Right forelimb (tissue), 1 donor: ENCODE results near the gene ANAPC7.
"Not testable (repeated sequence)": the region's sequence is repeated elsewhere in the genome, so short reads cannot be mapped to it uniquely, and the experiment has no call there.

Source experiments
- DNase-seq: peaks from one replicate; pipeline ENCODE4 v3.0.0-alpha.2; 2018

The ANAPC7 gene, protein sequence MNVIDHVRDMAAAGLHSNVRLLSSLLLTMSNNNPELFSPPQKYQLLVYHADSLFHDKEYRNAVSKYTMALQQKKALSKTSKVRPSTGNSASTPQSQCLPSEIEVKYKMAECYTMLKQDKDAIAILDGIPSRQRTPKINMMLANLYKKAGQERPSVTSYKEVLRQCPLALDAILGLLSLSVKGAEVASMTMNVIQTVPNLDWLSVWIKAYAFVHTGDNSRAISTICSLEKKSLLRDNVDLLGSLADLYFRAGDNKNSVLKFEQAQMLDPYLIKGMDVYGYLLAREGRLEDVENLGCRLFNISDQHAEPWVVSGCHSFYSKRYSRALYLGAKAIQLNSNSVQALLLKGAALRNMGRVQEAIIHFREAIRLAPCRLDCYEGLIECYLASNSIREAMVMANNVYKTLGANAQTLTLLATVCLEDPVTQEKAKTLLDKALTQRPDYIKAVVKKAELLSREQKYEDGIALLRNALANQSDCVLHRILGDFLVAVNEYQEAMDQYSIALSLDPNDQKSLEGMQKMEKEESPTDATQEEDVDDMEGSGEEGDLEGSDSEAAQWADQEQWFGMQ

DNA sequence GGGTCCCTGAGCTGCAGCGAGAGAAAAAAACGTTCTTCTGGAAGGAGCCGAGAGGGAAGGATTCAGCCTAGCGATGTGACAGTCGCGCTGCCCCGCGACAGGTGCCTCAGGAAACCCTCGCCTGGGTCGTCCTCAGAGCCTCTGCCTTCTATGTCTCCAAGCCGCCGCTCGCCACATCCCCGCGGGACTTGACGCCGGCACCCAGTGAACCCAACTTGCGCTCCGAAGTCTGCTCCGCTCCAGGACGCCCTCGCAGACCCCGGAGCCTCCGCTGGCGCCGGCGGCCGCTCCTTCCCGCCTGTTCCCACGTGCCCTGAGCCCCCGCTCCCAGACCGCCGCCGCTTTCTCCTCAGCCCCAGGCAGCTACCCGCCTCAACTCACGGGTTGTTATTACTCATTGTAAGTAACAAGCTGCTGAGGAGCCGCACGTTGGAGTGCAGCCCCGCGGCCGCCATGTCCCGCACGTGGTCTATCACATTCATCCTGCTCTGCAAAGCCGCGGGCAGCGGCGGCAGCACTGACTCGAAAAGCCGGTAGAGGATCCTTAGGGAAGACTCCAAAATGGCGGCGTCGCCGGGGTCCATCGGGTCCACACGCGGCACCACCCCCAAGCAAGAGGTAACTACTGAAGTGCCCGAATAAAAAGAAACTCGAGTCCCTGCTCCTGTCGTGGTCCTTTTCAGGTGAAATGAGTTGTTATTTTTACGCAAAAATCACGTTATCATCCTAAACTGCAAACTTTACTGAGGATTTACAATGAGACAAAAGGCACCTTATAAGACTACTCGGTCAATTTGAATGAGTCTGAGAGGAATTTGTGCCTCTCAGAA, at the start of gene ANAPC7:
Gene ANAPC7, minus strand, starts transcription at position 563 of the 830 bp plus-strand sequence. Its CDS starts 81 bp downstream, at position 482.
- DNase-seq: peak; percentile 92

DNA sequence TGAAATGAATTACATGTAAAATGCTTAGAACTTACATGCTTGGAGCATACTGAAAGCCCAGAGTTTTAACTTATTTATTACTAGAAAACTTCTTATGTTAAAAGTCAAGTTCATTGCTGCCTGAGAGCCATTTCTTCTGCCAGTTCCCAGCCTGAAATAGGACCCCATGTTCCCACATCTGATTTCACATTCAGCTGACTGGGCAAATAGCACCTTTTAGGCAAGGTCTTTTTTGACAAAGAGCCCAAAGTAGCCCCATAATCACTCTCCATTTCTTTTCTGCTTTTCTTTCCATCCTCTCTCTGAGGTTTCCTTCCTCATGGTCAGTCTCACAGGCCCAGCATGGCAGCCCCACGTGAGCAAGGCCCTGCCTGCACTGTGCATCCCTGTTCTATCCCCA, 47.8 kb upstream of the ANAPC7 start:
- DNase-seq: no peak

DNA sequence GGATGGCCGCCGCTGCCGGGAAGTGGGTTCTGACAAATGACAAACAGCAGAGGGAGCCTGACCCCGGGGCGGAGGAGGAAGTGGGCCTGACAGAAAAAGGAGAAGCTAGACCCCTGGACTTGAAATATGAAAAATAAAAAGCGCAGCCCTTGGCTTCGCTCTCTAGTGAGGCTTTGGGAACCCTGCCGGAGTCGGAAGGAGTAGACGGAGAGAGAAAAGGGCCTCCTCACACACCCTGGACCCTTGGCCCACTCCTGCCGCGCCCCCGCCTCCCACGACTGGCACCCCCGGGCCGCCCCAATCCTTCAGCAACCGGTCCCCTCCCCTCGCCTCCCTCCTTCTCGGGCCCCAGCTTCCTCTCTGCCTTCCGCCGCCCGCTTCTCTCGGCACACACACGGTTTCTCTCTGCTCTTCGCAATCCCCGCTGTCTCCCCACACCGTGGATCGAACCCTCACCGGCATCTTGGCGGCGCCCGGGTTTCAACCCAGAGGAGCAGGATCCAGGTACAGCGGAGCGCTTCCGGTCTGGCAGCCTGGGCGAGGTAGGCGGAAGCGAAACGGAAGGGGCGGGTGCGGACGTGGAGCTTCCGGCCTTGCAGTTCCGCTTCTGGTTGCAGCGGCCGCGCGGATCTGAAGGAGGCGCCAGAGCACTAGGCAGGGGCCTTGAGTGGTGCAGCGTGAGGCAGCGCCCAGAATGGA, 46.4 kb upstream of the ANAPC7 start, which contains the start of gene ARPC3:
Gene ARPC3, minus strand, starts transcription at position 539 of the 699 bp plus-strand sequence. Its CDS starts 77 bp downstream, at position 462.
- peak; percentile 97 for DNase-seq

DNA sequence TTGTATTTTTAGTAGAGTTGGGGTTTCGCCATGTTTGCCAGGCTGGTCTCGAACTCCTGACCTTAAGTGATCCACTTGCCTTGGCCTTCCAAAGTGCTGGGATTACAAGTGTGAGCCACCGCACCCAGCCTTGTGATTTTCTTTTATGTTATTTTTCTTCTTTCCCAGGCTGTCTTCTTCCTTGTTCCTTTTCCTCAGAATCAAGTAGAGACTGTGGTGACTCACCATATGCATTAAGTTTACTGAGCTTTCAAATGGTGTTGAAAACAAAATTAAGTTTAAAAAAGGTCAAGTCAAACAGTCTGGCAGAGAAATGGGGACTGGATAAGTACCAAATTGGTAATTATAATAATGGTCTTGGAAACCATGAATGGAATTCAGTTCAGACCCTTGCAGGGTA, 40.9 kb upstream of the ANAPC7 start:
- DNase-seq: no peak

DNA sequence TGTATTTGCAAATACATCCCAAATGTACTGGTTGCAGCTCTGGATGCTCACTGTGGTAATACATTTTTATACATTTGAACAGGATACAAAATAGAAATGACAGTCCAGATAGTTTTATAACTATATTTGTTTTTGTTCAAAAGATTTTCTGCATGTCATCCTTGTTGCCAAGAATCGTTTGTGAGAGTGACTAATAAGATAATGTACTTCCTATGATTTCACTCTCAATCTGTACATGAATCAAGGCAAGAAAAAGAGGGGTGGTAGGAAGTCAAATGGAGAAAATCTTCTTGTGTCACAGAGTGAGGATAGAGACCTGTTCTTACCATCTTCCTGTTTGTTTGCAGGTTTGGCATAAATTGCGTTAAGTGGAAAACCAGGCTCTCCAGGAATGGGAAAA, 32.7 kb upstream of the ANAPC7 start:
- DNase-seq: no peak

DNA sequence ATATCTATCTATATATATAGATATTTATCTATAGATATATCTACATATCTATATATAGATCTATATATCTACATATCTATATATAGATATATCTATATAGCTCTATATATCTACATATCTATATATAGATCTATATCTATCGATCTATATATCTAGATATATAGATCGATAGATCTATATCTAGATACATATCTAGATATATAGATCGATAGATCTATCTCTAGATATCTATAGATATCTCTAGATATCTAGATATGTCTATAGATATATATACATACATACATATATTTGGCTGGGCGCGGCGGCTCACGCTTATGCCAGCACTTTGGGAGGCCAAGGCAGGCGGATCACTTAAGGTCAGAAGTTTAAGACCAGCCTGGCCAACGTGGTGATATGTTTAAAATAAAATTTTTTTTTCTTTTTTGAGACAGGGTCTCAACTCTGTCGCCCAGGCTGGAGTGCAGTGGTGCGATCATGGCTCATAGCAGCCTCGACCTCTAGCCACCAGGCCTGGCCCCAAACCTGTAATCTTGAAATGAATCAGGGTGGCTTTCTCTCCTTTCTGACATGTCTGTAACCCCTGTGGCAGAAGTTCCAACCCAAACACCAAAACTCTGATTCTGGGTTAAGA, 28.6 kb upstream of the ANAPC7 start:
- no peak for DNase-seq

DNA sequence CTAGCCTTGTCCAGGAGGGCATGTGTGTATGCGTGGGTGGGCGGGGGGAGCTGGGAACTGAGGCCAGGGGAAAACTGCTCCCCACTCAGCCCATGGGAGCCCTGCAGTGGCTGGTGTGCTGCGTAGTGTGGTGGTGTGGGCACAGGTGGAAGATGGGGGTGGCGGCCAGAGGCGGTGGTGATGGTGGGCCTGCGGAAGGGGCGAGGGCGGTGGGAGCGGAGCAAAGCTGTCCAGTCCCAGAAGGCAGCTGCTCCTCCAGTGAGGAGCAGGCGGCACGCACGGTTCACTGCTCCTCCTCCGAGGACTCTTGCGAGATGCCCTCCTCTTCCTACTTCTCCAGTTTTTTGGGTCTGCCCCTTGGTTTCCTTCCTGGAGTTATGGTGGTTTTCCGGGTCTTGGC, 26.2 kb upstream of the ANAPC7 start:
- DNase-seq: not testable (repeated sequence)

DNA sequence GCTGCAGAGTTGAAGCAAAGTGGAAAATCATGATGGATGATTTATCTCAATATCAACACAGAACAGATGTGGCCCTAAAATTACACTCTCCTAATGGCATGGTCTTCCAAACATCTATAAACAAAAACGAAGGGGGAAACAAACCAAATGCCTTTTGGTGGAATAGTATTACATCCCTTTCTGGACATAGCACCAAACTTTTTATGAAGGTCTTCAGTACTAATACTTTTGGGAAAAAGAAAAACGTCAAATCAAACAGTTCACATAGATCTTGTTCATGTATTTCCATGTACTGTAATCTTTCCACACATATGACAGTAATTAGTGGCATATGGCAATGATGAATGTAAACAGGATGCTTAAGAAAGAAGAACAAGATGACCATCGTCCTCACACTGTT, 22.9 kb upstream of the ANAPC7 start:
- no peak for DNase-seq

DNA sequence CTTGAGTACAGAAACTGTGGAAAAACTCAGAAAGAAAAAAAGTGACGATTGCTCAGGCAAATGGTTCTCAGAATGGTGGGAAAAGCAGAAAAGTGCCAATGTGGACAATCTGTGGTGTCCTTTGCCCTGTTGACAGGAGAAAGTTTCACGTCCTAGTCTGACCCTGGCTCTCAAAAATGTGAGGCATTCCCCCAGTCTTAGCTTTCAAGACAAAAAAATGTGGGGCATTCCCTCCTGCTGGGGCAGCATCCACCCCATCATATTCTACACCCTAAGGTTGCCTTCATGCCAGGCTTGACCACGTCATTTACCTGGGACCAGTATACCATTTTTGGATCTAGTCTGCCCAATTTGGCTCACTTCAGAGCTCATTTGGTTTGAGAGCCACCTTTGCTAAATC, 20.7 kb upstream of the ANAPC7 start:
- no peak for DNase-seq

DNA sequence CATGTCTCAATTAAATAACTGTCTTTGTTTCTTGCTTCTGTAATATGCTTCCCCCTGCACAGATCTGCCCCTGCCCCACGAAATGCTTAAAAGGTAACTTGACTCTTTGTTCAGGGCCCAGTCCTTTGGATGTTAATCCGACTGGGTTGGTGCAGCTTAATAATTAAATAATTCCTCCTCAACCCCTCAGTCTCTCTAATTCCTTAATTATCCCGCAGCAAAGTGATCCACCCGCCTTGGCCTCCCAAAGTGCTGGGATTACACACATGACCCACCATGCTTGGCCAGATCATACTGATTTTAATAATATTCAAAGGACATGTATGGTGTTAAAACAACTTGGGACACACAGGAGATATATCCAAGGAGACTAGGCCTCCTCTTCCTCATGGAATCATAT, 18.2 kb upstream of the ANAPC7 start:
- DNase-seq: no peak

DNA sequence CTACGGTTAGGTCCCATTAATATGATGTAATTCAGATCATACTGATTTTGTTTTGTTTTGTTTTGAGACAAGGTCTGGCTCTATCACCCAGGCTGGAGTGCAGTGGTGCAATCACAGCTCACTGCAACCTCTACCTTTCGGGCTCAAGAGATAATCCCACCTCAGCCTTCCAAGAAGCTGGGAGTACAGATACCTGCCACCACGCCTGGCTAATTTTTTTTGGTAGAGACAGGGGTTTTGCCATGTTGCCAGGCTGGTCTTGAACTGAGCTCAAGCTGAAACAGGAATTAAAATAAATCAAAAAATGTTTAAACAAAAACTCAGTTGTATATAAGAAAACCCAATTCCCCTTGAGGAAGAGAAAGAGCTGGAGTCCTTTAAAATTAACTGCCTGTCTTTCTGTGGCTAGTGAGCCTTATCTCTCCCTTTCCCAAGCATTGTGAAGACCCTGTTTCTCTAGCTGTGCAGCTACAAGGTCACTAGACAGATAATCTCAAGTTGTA, 17.7 kb upstream of the ANAPC7 start:
- no peak for DNase-seq

DNA sequence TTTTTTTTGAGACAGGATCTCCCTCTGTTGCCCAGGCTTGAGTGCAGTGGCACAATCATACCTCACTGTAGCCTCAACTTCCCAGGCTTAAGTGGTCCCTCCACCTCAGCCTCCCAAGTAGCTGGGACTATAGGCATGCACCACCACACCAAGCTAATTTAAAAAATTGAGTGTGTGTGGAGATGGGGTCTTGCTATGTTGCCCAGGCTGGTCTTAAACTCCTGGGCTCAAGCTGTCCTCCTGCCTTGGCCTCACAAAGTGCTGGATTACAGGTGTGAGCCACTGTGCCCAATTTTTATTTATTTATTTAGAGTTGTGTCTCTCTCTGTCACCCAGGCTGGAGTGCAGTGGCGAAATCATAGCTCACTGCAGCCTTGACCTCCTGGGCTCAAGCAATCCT, 17.1 kb upstream of the ANAPC7 start:
- not testable (repeated sequence) for DNase-seq

DNA sequence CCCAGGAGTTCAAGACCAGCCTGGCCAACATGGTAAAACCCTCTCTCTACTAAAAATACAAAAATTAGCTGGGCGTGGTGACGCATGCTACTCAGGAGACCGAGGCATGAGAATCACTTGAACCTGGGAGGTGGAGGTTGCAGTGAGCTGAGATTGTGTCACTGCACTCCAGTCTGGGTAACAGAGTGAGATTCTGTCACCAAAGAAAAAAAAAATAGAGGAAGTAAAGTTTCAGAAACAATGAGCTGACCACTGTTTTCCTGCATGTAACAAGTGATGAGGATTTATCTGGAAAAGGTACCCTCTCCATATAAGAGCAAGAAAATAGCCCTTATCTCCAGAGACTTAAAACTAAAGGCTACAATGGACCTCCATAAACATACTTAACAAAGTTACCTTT, 13.6 kb upstream of the ANAPC7 start:
- not testable (repeated sequence) for DNase-seq

DNA sequence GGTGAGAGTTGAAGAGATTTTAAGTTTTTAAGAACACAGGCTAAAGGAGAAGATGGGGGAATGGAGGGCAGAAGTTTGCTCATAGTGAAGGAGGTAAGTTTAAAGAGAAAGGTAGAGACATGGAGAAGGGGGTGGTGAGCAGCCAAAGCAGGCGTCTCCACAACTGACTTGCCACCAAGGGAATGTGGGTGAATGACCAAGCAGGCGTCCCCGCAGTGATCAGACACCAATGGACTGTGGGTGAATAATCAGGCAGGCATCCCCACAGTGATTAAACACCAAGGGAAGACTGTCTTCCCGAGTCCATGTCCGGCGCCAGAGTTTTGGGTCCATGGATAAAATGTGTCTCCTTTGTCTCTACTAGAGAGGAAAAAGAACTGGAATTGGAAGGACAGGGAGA, 6.6 kb upstream of the ANAPC7 start:
- not testable (repeated sequence) for DNase-seq

DNA sequence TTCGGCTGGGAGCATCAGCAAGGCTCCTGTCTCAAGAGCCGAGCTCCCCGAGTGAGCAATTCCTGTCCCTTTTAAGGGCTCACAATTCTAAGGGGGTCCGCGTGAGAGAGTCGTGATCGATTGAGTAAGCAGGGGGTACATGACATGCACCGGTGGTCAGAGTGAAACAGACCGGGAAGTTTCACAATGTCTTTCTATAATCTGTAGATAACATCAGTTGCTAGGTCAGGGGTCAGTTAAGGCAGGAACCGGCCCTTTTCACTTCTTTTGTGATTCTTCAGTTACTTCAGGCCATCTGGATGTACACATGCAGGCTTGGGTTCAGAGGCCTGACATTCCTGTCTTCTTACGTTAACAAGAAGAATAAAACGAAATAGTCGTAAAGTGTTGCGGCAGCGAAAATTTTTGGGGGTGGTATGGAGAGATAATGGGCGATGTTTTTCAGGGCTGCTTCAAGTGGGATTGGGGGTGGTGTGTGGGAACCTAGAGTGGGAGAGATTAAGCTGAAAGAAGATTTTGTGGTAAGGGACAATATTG, 1.7 kb upstream of the ANAPC7 start:
- DNase-seq: not testable (repeated sequence)

DNA sequence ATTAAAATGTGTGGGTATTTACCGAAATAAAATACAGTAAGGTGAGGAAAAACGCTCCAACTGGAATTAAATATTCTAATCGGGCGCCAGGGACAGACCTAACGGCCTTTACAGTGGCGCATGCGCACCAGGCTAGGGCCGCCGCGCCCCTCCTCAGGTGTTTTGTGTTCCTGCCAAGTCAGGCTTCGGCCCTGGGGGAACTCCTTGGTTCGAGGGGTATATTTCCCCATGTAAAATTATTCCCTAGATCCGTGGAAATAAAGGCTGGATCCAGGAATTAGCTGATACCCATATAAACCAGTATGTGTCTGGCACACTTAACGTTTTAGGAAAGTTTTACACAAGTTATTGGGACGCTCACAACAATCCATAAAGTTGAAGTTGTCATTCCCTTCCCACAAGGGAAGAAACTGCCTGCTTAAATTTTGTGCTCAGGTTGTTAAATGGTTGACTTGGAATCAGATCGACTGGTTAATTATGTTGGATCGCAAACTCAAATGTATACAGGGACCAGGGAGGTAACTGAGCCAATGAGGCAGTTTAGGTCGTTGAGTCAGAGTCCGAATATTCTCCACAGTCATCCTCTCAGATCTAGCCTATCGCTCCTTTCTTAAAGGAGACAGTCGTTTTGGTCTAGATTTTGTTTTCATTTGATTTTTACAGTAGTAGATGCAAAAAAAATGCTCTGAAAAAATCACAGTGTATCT, 621 bp upstream of the ANAPC7 start:
- peak; percentile 82 for DNase-seq

DNA sequence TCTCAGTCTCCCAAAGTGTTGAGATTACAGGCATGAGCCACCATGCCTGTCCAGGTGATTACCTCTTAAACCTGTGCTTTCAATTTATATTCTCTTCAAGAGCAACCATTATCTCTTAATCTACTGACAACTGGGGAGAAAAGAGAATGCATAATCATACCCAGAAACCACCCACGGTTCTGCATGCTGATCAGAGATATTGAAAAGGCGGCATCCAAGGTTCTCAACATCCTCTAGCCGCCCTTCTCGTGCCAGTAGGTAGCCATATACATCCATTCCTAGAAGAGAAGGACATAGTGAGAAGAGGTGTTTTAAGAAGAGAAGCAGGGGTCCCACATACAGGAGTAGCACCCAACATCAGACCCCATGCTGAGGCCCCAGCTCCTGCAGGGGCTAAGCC, 20.8 kb downstream of the ANAPC7 start:
- no peak for DNase-seq

DNA sequence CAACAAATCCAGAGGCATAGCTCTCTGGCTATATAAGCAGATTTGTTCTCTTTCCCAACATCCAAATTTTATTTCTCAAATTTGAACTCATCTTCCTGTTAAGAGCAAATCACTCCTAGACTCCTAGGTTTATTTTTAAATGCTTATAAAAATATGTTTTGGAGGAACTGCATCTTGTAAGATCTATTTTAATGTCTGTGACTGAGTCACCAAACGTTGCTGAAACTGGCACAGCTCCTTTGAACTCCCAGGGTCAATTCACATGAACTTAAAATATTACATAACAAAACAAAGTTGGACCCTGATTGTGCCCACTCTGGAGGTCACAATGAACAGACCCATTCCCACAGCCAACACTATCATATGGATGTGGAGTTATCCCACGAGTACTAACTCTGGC, 23.9 kb downstream of the ANAPC7 start:
- DNase-seq: no peak

DNA sequence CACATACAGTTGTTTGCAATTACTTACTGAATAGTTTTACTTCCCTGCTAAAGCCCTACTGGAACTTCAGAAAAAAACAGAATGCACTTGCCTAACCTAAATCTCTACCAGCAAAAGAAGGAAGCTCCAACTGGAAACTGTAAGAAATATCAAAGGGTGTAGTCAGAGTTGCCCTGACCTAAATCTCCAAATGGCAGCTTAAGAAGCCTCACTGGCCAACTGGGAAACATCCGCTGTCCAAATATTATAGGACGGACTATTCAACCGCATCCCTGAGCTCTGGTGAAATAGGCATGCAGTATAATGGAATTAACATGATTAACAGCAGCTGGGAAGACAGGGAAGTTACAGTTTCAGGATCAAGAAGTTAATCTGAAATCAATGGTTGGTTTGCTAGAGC, 24.3 kb downstream of the ANAPC7 start:
- no peak for DNase-seq

DNA sequence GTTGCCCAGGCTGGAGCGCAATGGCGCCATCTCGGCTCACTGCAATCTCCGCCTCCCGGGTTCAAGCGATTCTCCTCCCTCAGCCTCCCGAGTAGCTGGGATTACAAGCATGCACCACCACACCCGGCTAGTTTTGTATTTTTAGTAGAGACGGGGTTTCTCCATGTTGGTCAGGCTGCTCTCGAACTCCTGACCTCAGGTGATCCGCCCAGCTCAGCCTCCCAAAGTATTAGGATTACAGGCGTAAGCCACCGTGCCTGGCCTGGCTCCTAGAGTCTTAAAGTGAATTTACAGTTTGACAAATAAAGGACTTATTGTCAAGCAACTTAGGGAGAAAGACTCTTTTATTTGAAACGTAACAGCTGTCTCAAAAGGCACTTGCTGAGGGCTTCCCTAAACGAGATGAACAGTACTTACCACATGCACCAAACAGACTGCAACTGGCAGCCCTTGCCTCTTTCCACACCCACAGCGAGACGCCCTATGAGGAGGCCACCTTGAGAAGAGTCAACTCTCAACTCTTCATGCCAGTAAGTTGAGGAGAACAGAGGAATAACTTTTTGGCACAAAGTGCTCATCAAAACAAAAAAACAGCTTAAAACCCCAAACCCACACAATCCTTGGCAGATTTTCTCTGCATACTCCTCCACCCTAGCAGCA, 25.2 kb downstream of the ANAPC7 start:
- not testable (repeated sequence) for DNase-seq
